ENCODE measurements around the gene BRK1.

DNA sequence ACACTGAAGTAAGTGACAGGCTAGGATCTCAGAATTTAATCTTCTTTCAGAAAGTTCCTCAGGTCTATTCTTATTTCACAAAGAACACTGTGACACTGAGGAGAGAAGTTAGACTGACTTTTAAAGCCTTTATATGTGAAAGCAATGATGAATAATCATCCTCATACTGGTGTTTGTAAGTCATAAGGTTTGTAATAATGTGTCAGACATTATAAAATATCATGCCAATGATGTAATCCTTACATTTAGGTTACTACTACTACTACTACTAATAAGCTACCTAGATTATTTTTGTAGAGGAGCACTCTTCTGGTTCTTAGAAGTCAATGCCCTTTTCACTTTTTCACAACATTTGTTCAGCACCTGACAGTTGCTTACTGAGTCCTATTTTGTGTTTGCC lies 40.8 kb upstream of the BRK1 start:
- TF ChIP-seq RAD21 (CRISPR knock-in tag; conservative IDR thresholded peaks at IDR 0.05 in 1 of 2, IDR thresholded peaks at IDR 0.05 in 1 of 2), result no peak
- no peak for TF ChIP-seq CTCF (IDR thresholded peaks at IDR 0.05 in 2 of 3, conservative IDR thresholded peaks at IDR 0.05 in 1 of 3; ENCODE audit: insufficient read depth in 2 of 3, low read depth in 1 of 3, low read length in 3 of 3)
- no peak for TF ChIP-seq EZH2 (IDR thresholded peaks at IDR 0.05; ENCODE audit: borderline replicate concordance, low read depth, low read length)
- no peak for TF ChIP-seq ZNF253 (CRISPR knock-in tag; conservative IDR thresholded peaks at IDR 0.05)
- TF ChIP-seq, protein P1, sequence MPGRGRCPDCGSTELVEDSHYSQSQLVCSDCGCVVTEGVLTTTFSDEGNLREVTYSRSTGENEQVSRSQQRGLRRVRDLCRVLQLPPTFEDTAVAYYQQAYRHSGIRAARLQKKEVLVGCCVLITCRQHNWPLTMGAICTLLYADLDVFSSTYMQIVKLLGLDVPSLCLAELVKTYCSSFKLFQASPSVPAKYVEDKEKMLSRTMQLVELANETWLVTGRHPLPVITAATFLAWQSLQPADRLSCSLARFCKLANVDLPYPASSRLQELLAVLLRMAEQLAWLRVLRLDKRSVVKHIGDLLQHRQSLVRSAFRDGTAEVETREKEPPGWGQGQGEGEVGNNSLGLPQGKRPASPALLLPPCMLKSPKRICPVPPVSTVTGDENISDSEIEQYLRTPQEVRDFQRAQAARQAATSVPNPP (IDR thresholded peaks at IDR 0.05; ENCODE audit: borderline replicate concordance, insufficient read depth, insufficient read length), result no peak
- TF ChIP-seq, protein P2, sequence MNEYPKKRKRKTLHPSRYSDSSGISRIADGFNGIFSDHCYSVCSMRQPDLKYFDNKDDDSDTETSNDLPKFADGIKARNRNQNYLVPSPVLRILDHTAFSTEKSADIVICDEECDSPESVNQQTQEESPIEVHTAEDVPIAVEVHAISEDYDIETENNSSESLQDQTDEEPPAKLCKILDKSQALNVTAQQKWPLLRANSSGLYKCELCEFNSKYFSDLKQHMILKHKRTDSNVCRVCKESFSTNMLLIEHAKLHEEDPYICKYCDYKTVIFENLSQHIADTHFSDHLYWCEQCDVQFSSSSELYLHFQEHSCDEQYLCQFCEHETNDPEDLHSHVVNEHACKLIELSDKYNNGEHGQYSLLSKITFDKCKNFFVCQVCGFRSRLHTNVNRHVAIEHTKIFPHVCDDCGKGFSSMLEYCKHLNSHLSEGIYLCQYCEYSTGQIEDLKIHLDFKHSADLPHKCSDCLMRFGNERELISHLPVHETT (CRISPR knock-in tag; conservative IDR thresholded peaks at IDR 0.05 in 1 of 2, IDR thresholded peaks at IDR 0.05 in 1 of 2), result no peak
- no peak for TF ChIP-seq POLR2AphosphoS5 (IDR thresholded peaks at IDR 0.05; ENCODE audit: control insufficient read depth, insufficient read depth, low read depth, low read length)
- no peak for TF ChIP-seq ZNF76 (CRISPR knock-in tag; IDR thresholded peaks at IDR 0.05; ENCODE audit: borderline replicate concordance)
- no peak for TF ChIP-seq WHSC1 (IDR thresholded peaks at IDR 0.05; ENCODE audit: low read length)
- TF ChIP-seq MNT (conservative IDR thresholded peaks at IDR 0.05), result no peak
- TF ChIP-seq RNF219 (CRISPR knock-in tag; IDR thresholded peaks at IDR 0.05), result no peak
- TF ChIP-seq ZNF274 (IDR thresholded peaks at IDR 0.05; ENCODE audit: borderline replicate concordance, low read depth, low read length), result no peak
- no peak for TF ChIP-seq BDP1 (IDR thresholded peaks at IDR 0.05; ENCODE audit: insufficient read depth, insufficient read length)
- no peak for TF ChIP-seq NUFIP1 (IDR thresholded peaks at IDR 0.05; ENCODE audit: partially characterized antibody)

Measured in K562 (cell line).